C4-2B (cell line): Measurements from ENCODE around the gene RASSF7.

Source experiments
- CTCF ChIP-seq: fragments of 450-650 bp; conservative IDR thresholded peaks from 2 replicates; pipeline ENCODE4 v1.5.1; 2017; ENCODE audit warnings: mild to moderate bottlenecking
- ZFX ChIP-seq: fragments of 450-650 bp; IDR thresholded peaks from 2 replicates; pipeline ENCODE4 v1.6.1; 2017

- TF ChIP-seq CTCF = no peak
- no peak for TF ChIP-seq ZFX
Measured at GRCh38 chr11:587978-588380, 27.2 kb downstream of the RASSF7 start.
